PC-3 (cell line): ENCODE measurements around the gene ITPRIP.

Source experiments
- CTCF ChIP-seq: fragments of 300-600 bp; sonication (generic); conservative IDR thresholded peaks from 2 replicates; pipeline ENCODE4 v1.5.1; 2017; ENCODE audit warnings: antibody characterized with exemption, low read depth, mild to moderate bottlenecking, low read length
- EZH2 ChIP-seq: fragments of 300-600 bp; sonication (generic); IDR thresholded peaks from one replicate; pipeline ENCODE4 v1.6.1; 2017; ENCODE audit warnings: antibody characterized with exemption, mild to moderate bottlenecking, low read length; ENCODE audit not compliant: unreplicated experiment

DNA sequence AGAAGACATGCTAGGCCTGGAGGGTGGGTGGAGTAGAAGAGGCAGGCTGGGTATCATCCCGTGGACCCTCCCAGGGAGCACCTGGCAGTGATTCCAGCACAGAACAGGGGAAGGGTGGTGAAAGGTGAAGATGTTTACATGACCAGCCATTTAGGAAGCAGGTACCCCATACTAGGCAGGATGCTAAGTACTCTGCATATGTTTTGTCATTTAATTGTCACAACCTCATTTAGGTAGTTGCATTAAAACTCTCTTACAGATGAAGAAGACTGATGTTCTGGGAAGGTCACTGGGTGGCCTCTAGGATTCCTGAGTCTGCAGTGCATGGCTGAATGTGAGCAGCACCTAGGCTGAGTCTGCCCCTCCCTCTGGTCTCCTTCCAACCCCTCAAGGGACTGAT is 15.2 kb downstream of the ITPRIP start:
- TF ChIP-seq EZH2: no peak
- TF ChIP-seq CTCF: no peak
